HG02759 (cell line): ENCODE results near the gene ZDHHC17.

Experiments
- ATAC-seq: cut with Tn5 transposase; IDR thresholded peaks from one replicate; pipeline ENCODE4 v1.9.1; 2021; ENCODE audit warnings: mild to moderate bottlenecking, moderate library complexity; ENCODE audit not compliant: unreplicated experiment

The ZDHHC17 gene

DNA sequence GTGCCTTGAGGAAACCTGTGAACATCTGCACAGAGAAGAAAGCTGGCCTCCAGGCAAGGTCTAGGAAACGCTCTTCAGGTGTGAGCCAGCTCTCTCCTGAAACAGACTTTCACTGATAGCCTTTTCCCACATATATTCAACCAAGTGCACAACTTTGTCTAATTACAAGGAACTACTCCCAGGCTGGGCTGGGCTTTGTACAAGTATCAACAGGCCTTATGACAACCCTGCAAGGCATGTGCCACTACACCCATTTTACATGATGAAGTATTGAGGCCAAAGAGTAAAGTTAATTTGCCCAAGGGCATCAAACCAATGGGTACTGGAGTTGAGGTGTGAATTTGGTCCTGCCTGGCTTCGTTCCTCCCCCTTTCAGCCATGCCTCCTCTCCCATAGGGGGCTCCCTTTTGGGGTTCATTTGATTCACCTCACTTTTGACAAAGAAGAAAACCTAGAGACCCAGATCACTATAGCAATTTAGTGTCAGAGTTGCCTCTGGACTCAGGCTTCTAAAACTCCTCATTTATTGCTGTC lies 112.8 kb downstream of the ZDHHC17 start:
- ATAC-seq = no peak

GRCh38 chr12:76878099-76878898 lies 114.4 kb downstream of the ZDHHC17 start:
- ATAC-seq = peak; percentile 43

DNA sequence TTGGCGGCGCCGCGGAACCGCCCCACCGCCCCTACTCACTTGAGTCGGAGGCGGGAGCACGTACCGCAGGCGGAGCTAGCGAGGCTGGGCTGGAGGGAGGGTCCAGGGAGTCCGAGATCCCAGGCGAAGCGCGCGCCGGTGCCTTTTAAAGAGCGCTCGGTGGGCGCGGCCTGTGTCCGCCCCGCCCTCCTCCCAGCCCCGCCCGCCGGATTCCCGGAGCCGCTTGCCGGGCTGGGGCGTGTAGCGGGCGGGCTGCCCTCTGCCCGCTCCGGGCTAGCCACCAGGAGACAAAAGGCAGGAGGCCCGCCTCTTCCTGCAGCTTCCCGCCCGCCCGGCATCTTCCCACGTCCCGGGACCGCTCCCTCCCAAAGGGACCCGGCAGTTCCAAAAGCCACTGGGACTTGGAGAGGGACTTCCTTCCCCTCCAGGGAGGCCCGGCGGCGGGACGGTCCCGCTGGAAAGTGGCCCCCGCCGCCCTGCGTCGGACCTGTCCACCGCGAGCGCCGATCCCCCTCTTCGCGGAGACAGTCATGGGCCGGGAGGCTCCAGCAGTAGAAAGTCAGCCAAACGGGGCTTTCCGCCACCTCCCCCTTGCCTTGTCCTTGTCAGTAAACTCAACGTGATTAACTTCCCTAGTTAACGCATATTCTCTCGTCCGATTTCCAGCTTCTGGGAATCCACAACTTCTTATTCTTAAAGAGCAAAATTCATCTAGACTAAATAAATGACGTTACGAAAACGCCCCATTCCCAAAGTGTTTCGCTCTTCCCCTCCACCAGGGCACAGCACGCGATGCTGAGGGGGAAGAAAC lies 115.2 kb downstream of the ZDHHC17 start, which contains the start of gene CSRP2:
Gene CSRP2 (minus strand): TSS at position 121 of the 811 bp plus-strand sequence. CDS start 12,759 bp downstream, outside the sequence.
- peak; percentile 91 for ATAC-seq

- no peak for ATAC-seq
Observed at GRCh38 chr12:76879710-76880518, 116.0 kb downstream of the ZDHHC17 start.

- ATAC-seq = no peak
Observed at GRCh38 chr12:76880519-76881023, 116.7 kb downstream of the ZDHHC17 start.

DNA sequence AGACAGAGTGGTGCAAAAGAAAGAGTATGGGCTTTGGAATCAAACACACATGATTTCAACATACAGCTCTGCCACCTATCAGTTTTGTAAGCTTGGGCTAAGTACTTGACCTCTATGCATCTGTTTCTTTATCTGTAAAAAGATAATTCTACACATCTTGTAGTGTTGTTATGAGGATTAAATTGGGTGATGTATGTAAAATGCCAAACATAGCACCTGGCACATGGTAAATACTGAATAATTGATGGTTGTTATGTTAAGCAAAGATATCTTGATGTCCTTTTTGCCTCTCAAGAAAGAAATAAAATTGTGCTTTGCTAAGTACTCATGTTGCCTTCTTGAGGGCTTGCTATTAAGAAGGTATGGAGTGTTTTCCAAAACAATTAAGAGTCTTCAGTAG lies 117.2 kb downstream of the ZDHHC17 start:
- no peak for ATAC-seq

GRCh38 chr12:76882367-76882766 lies 118.5 kb downstream of the ZDHHC17 start:
- ATAC-seq = no peak

- ATAC-seq = no peak
Observed at GRCh38 chr12:76883151-76883550, 119.2 kb downstream of the ZDHHC17 start.

DNA sequence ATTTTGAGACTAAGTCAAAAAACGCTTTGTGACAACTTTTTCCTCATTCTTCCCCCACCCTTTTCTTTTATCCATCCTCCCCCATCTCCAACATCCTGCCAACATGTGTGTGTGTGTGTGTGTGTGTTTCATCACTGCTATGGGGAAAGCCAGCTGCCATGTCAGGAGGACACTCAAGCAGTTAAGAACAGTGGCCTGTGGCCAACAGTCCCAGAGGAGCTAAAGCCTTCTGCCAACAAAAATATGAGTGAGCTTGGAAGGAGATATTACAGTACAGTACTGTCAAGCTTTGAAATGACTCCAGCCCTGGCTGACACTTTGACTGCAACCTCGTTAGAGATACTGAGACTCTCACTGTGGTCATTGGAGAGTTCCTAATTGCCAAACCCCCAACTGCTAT lies 119.9 kb downstream of the ZDHHC17 start:
- no peak for ATAC-seq

- no peak for ATAC-seq
Observed at GRCh38 chr12:76888775-76889174, 124.9 kb downstream of the ZDHHC17 start.

- ATAC-seq = no peak
Observed at GRCh38 chr12:76890151-76891143, 126.5 kb downstream of the ZDHHC17 start.

GRCh38 chr12:76891609-76892008 lies 127.7 kb downstream of the ZDHHC17 start:
- ATAC-seq = no peak

- ATAC-seq = no peak
Observed at GRCh38 chr12:76895796-76896195, 131.9 kb downstream of the ZDHHC17 start.

DNA sequence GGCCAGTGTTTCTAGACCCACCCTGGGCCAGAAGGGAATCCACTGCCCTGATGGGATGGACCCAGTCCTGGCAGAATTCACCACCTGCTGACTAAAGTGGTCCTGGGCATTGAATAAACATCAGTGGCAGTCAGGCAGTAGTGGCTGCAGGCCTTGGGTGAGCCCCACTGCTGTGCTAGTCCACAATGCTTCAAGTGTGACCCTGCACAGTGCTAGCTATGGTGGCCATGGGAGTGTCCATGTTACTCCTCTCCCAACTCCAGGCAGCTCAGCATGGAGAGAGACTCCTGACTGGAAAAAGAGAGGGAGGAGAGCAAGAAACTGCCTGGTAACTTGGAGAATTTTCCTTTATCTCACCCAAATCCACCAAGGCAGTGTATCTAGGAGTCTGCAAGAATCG lies 132.4 kb downstream of the ZDHHC17 start:
- no peak for ATAC-seq

DNA sequence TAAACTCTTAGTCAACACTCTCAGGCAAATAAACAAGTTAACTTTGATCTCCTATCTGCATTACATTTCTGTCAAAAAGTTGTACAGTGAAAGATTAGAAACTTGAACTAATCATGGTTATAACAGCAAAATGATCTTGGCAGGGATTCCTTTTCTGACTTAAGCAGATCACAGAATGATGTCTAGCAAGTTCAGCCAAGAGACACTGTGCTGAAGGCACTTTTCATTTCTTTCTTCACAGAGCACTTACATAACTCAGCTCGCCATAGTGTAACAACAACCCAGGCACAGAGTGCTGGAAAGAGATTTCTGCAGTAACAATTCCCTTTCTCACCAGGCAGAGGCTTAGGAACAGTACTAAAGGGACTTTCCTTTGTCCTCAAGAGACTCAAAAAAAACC lies 134.5 kb downstream of the ZDHHC17 start:
- no peak for ATAC-seq

- no peak for ATAC-seq
Observed at GRCh38 chr12:76899522-76899921, 135.6 kb downstream of the ZDHHC17 start.

DNA sequence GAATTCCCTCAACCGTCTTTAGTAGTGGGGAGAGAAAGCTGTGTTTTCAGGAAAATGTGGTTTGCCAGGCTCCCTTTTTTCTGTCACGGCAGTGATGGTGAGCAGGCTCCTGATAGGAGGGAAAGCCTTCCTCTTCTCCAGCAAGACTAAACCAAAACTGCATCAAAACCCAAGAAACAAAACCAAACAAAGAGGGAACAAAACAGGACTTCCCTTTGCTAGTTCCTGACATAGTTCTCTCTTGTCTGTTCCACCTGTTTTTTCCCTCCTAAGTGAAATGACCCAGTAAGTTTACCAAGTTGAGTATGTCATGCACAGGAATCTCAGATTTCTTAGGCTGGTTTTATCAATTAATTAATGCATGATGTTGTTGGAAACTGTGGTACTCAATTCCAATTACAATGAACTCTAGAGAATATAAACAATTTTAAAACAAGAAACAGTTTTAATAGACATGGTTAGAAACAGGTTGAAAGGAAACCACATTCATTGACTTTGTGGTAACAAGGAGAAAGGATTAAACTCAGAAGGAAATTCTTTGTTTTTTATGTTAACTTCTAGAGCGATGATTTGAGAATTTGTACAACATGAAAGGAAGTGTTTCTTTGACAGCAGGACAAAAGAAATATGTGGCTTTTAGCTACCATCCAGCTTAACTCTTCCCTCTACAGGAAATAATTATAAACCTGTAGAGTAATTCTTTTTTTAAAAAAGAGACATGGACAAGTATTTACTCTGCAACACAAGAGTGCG lies 137.9 kb downstream of the ZDHHC17 start:
- no peak for ATAC-seq
